ENCODE measurements around the gene NNMT.

DNA sequence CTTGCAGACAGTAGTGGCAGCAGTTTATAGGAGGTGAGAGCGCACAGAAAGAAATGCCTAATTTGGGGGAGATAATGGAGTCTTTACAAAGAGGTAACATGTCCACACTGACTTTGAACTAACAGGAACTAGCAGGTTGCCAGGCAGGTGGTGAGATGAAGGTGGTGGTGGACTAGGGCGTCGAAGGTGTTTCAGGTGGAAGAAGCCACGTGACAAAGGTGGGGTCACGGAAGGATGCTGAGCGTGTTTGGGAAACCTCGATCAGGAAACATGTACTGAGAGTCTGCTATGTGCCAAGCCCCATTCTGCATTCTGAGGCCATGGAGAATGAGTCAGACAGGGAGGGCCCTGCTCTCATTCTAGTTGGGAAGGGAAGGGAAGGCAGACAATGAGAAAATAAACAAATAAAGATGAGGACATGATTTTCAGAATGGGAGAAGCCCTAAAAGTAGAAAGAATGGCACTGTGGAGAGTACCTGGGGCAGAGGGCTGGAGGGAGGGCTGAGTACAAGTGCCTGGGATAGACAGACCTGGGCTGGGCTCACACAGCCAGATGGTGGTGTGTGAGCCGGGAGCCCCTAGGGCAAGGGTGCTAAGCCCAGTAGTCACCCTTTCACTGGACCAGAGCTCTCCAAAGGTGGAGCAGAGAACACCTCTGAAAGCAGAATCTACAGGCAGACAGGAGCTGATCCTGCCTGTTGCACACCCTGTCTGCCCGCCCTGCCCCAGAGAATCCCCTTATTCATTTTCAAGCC is 16.2 kb upstream of the NNMT start:
- TF ChIP-seq, protein P1, sequence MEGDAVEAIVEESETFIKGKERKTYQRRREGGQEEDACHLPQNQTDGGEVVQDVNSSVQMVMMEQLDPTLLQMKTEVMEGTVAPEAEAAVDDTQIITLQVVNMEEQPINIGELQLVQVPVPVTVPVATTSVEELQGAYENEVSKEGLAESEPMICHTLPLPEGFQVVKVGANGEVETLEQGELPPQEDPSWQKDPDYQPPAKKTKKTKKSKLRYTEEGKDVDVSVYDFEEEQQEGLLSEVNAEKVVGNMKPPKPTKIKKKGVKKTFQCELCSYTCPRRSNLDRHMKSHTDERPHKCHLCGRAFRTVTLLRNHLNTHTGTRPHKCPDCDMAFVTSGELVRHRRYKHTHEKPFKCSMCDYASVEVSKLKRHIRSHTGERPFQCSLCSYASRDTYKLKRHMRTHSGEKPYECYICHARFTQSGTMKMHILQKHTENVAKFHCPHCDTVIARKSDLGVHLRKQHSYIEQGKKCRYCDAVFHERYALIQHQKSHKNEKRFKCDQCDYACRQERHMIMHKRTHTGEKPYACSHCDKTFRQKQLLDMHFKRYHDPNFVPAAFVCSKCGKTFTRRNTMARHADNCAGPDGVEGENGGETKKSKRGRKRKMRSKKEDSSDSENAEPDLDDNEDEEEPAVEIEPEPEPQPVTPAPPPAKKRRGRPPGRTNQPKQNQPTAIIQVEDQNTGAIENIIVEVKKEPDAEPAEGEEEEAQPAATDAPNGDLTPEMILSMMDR (conservative IDR thresholded peaks at IDR 0.05), result no peak
- TF ChIP-seq EZH2 (IDR thresholded peaks at IDR 0.05; ENCODE audit: low read depth), result no peak

Data from PC-9 (cell line).